H9 (cell line): ENCODE measurements around the gene SPP1. TPM values are rescaled to one million over a fixed set of nuclear protein-coding genes. Genes with fewer than 3 reads are reported as not detected.
"Not testable (repeated sequence)": the region's sequence is repeated elsewhere in the genome, so short reads cannot be mapped to it uniquely, and the experiment has no call there.

ENCODE experiments used
- DNase-seq: peaks from one replicate; pipeline ENCODE4 v3.0.0-alpha.2; 2017
- H2AFZ ChIP-seq: one replicate; pipeline ENCODE4 v1.6.1; 2013; ENCODE audit warnings: mild to moderate bottlenecking, low read length, control low read depth, moderate library complexity
- H2AK5ac ChIP-seq: 2 replicates; pipeline ENCODE4 v1.6.1; 2013; ENCODE audit warnings: low read length, control low read depth, mixed read lengths; ENCODE audit not compliant: insufficient read length
- H2BK120ac ChIP-seq: one replicate; pipeline ENCODE4 v1.6.1; 2013; ENCODE audit warnings: low read depth, mild to moderate bottlenecking, low read length, control low read depth, inconsistent platforms; ENCODE audit not compliant: poor library complexity, severe bottlenecking
- H2BK12ac ChIP-seq: 2 replicates; pipeline ENCODE4 v1.6.1; 2013; ENCODE audit warnings: low read length, control low read depth, mixed read lengths, low read depth; ENCODE audit not compliant: insufficient read length
- H2BK15ac ChIP-seq: 2 replicates; pipeline ENCODE4 v1.6.1; 2013; ENCODE audit warnings: low read depth, low read length, control low read depth
- H2BK20ac ChIP-seq: one replicate; pipeline ENCODE4 v1.6.1; 2013; ENCODE audit warnings: low read depth, mild to moderate bottlenecking, low read length, control low read depth, inconsistent platforms; ENCODE audit not compliant: poor library complexity, severe bottlenecking
- H2BK5ac ChIP-seq: 2 replicates; pipeline ENCODE4 v1.6.1; 2013; ENCODE audit warnings: low read length, control low read depth, mixed read lengths; ENCODE audit not compliant: insufficient read length
- H3K14ac ChIP-seq: 2 replicates; pipeline ENCODE4 v1.6.1; 2013; ENCODE audit warnings: low read length, control low read depth; ENCODE audit not compliant: insufficient read depth
- H3K18ac ChIP-seq: 2 replicates; pipeline ENCODE4 v1.6.1; 2013; ENCODE audit warnings: low read depth, mild to moderate bottlenecking, mixed read lengths, low read length, control low read depth; ENCODE audit not compliant: insufficient read length
- H3K23ac ChIP-seq: 2 replicates; pipeline ENCODE4 v1.6.1; 2013; ENCODE audit warnings: low read length, control low read depth, mixed read lengths, low read depth; ENCODE audit not compliant: insufficient read length
- H3K23me2 ChIP-seq: 2 replicates; pipeline ENCODE4 v1.6.1; 2013; ENCODE audit warnings: low read depth, mild to moderate bottlenecking, mixed read lengths, low read length, control low read depth; ENCODE audit not compliant: insufficient read length, poor library complexity, severe bottlenecking
- H3K27ac ChIP-seq: 2 replicates; pipeline ENCODE4 v1.5.1; 2013; ENCODE audit warnings: low read length, control low read depth, mixed read lengths, low read depth; ENCODE audit not compliant: insufficient read length
- H3K27me3 ChIP-seq: 2 replicates; pipeline ENCODE4 v1.6.1; 2013; ENCODE audit warnings: low read length, control low read depth, inconsistent platforms; ENCODE audit not compliant: insufficient read depth
- H3K4ac ChIP-seq: 2 replicates; pipeline ENCODE4 v1.6.1; 2013; ENCODE audit warnings: low read depth, mild to moderate bottlenecking, control low read depth, inconsistent platforms, low read length, moderate library complexity
- H3K4me1 ChIP-seq: 2 replicates; pipeline ENCODE4 v1.6.1; 2013; ENCODE audit warnings: low read length, control low read depth, inconsistent platforms; ENCODE audit not compliant: insufficient read depth
- H3K4me2 ChIP-seq: 2 replicates; pipeline ENCODE4 v1.6.1; 2013; ENCODE audit warnings: low read length, control low read depth, mixed read lengths; ENCODE audit not compliant: insufficient read length, insufficient read depth
- H3K56ac ChIP-seq: 2 replicates; pipeline ENCODE4 v1.6.1; 2013; ENCODE audit warnings: low read depth, mild to moderate bottlenecking, mixed read lengths, low read length, control low read depth; ENCODE audit not compliant: insufficient read length
- H3K79me1 ChIP-seq: 2 replicates; pipeline ENCODE4 v1.6.1; 2013; ENCODE audit warnings: low read depth, mild to moderate bottlenecking, moderate library complexity, low read length, control low read depth, inconsistent platforms; ENCODE audit not compliant: insufficient read depth, poor library complexity, severe bottlenecking
- H3K79me2 ChIP-seq: 2 replicates; pipeline ENCODE4 v1.6.1; 2013; ENCODE audit warnings: low read length, control low read depth, inconsistent platforms; ENCODE audit not compliant: insufficient read depth
- H3K9ac ChIP-seq: 2 replicates; pipeline ENCODE4 v1.6.1; 2013; ENCODE audit warnings: low read length, control low read depth, mixed read lengths; ENCODE audit not compliant: insufficient read length; ENCODE audit errors: extremely low read depth
- H3K9me3 ChIP-seq: one replicate; pipeline ENCODE4 v1.6.1; 2013; ENCODE audit warnings: low read depth, low read length, inconsistent platforms; ENCODE audit not compliant: control insufficient read depth
- H3T11ph ChIP-seq: one replicate; pipeline ENCODE4 v1.6.1; 2013; ENCODE audit warnings: mild to moderate bottlenecking, low read length, control low read depth, inconsistent platforms
- H4K20me1 ChIP-seq: one replicate; pipeline ENCODE4 v1.6.1; 2013; ENCODE audit not compliant: control insufficient read depth, insufficient read length, insufficient read depth
- H4K5ac ChIP-seq: 2 replicates; pipeline ENCODE4 v1.6.1; 2013; ENCODE audit warnings: low read depth, mild to moderate bottlenecking, mixed read lengths, low read length, control low read depth; ENCODE audit not compliant: insufficient read length
- H4K8ac ChIP-seq: replicated peaks from 2 replicates; pipeline ENCODE4 v1.6.1; 2013; ENCODE audit warnings: low read length, control low read depth, mixed read lengths, low read depth; ENCODE audit not compliant: insufficient read length
- H4K91ac ChIP-seq: 2 replicates; pipeline ENCODE4 v1.6.1; 2013; ENCODE audit warnings: low read depth, mild to moderate bottlenecking, moderate library complexity, mixed read lengths, low read length, control low read depth; ENCODE audit not compliant: insufficient read length
- H3K27ac Mint-ChIP-seq, 3 experiments: 2 replicates in 2 of 3; 3 replicates in 1 of 3; pipeline ENCODE4 v1.8.0; 2020 to 2021; ENCODE audit warnings: mixed read lengths in 3 of 3, mild to moderate bottlenecking in 1 of 3, moderate library complexity in 1 of 3
- H3K27me3 Mint-ChIP-seq: 2 replicates; pipeline ENCODE4 v1.8.0; 2021; ENCODE audit warnings: low read depth, mild to moderate bottlenecking, moderate library complexity, mixed read lengths
- H3K36me3 Mint-ChIP-seq, 3 experiments: 2 replicates in 2 of 3; 3 replicates in 1 of 3; pipeline ENCODE4 v1.8.0; 2020 to 2021; ENCODE audit warnings: low read depth in 3 of 3, mixed read lengths in 3 of 3; ENCODE audit not compliant: insufficient read depth in 1 of 3
- H3K4me1 Mint-ChIP-seq, 2 experiments: 2 replicates each; pipeline ENCODE4 v1.8.0; 2020; ENCODE audit warnings: mixed read lengths in 2 of 2
- H3K4me3 Mint-ChIP-seq, 2 experiments: 2 replicates in 1 of 2; 3 replicates in 1 of 2; pipeline ENCODE4 v1.8.0; 2020 to 2021; ENCODE audit warnings: mild to moderate bottlenecking in 2 of 2, mixed read lengths in 2 of 2, moderate library complexity in 1 of 2
- H3K9me3 Mint-ChIP-seq, 2 experiments: 2 replicates in 1 of 2; 3 replicates in 1 of 2; pipeline ENCODE4 v1.8.0; 2020; ENCODE audit warnings: mild to moderate bottlenecking in 2 of 2, mixed read lengths in 2 of 2, moderate library complexity in 1 of 2
- WGBS: extraction: QIAGEN DNeasy Blood & Tissue Kit; methylation state at CpG from one replicate; pipeline ENCODE4 v1.1.7; 2013; ENCODE audit warnings: missing lambda C conversion rate, low lambda C conversion rate, mixed read lengths; ENCODE audit not compliant: insufficient read length; ENCODE audit errors: extremely low coverage; 5-methylcytosine and 5-hydroxymethylcytosine counted together
- total RNA-seq: library from RNA; stranded (reverse); gene quantifications from 2 replicates; pipeline ENCODE4 v1.2.1, GENCODE V29; 2021
- TF ChIP-seq, protein P1 (sequence below): fragments of 200-600 bp; sonication (generic); conservative IDR thresholded peaks from 3 replicates; pipeline ENCODE4 v1.8.0; 2021; ENCODE audit warnings: antibody characterized with exemption, mild to moderate bottlenecking

The SPP1 gene
- total RNA-seq, 1 experiment from 2014 or later, result 13.2 TPM

- no peaks in the 10 kb centered on the region for H3K23me2 ChIP-seq
- H3K79me1 ChIP-seq, result peaks cover 2% of the 10 kb centered on the region
- no peak overlapping the region for H3T11ph ChIP-seq
- peaks cover 5% of the 10 kb centered on the region for H3K9me3 ChIP-seq
- H3K9ac ChIP-seq, result no peak overlapping the region
- no peak overlapping the region for H2BK120ac ChIP-seq
- H4K8ac ChIP-seq, result no peak overlapping the region
- no peak overlapping the region for H3K56ac ChIP-seq
- Mint-ChIP-seq H3K4me3 (no peak overlapping the region), H3K4me1 (peaks cover 12 to 15% of the 10 kb centered on the region in 2 experiments), H3K27me3 (peaks cover 2% of the 10 kb centered on the region; the same call in 1 of the 2 replicates), H3K36me3 (peaks cover 48 to 81% (median 61%) of the 10 kb centered on the region in 3 experiments), H3K9me3 (peaks cover 26 to 28% of the 10 kb centered on the region in 2 experiments), H3K27ac (no peak overlapping the region)
- H2BK20ac ChIP-seq, result no peak overlapping the region
- no peaks in the 10 kb centered on the region for H3K4me1 ChIP-seq
- no peak overlapping the region for H3K27ac ChIP-seq
- H4K20me1 ChIP-seq, result no peaks in the 10 kb centered on the region
- no peak overlapping the region for H2AK5ac ChIP-seq
- H2BK15ac ChIP-seq, result no peak overlapping the region
- H3K79me2 ChIP-seq, result no peaks in the 10 kb centered on the region; the same call in 1 of the 2 replicates
- DNase-seq, result no peak
- no peak overlapping the region for H3K23ac ChIP-seq
- H3K27me3 ChIP-seq, result no peaks in the 10 kb centered on the region
- no peak overlapping the region for H3K4ac ChIP-seq
- no peak overlapping the region for H3K18ac ChIP-seq
- no peak overlapping the region for H3K4me2 ChIP-seq
- H2AFZ ChIP-seq, result no peak overlapping the region
- H3K14ac ChIP-seq, result no peak overlapping the region
- no peak overlapping the region for H4K5ac ChIP-seq
- no peak overlapping the region for H4K91ac ChIP-seq
- TF ChIP-seq, protein P1, sequence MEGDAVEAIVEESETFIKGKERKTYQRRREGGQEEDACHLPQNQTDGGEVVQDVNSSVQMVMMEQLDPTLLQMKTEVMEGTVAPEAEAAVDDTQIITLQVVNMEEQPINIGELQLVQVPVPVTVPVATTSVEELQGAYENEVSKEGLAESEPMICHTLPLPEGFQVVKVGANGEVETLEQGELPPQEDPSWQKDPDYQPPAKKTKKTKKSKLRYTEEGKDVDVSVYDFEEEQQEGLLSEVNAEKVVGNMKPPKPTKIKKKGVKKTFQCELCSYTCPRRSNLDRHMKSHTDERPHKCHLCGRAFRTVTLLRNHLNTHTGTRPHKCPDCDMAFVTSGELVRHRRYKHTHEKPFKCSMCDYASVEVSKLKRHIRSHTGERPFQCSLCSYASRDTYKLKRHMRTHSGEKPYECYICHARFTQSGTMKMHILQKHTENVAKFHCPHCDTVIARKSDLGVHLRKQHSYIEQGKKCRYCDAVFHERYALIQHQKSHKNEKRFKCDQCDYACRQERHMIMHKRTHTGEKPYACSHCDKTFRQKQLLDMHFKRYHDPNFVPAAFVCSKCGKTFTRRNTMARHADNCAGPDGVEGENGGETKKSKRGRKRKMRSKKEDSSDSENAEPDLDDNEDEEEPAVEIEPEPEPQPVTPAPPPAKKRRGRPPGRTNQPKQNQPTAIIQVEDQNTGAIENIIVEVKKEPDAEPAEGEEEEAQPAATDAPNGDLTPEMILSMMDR, result no peak
- no peak overlapping the region for H2BK5ac ChIP-seq
- no peak overlapping the region for H2BK12ac ChIP-seq
Measured at GRCh38 chr4:88022289-88022688, 46.8 kb downstream of the SPP1 start.

- H3K27me3 ChIP-seq, H2AFZ ChIP-seq, H4K8ac ChIP-seq, H3K9me3 ChIP-seq, H4K91ac ChIP-seq, H3K23ac ChIP-seq, H2BK12ac ChIP-seq, H3K4ac ChIP-seq, H3K79me1 ChIP-seq, DNase-seq, H2BK120ac ChIP-seq, H3K79me2 ChIP-seq, H3K18ac ChIP-seq, H3K27me3 Mint-ChIP-seq, H3T11ph ChIP-seq, H3K4me3 Mint-ChIP-seq, H2AK5ac ChIP-seq, H2BK15ac ChIP-seq, H2BK5ac ChIP-seq, H3K27ac ChIP-seq, H3K4me2 ChIP-seq, H3K9ac ChIP-seq, H4K20me1 ChIP-seq, H3K14ac ChIP-seq, H2BK20ac ChIP-seq, H3K23me2 ChIP-seq, H3K27ac Mint-ChIP-seq, H3K4me1 ChIP-seq, H4K5ac ChIP-seq, H3K56ac ChIP-seq: not testable (repeated sequence)
- peaks cover 53 to 85% (median 80%) of the 10 kb centered on the region in 3 experiments for H3K36me3 Mint-ChIP-seq
- no CpG with 5 or more reads among the region's 6 CpGs for WGBS
- H3K9me3 Mint-ChIP-seq, result peaks cover 26 to 28% of the 10 kb centered on the region in 2 experiments
- H3K4me1 Mint-ChIP-seq, result peaks cover 4 to 10% of the 10 kb centered on the region in 2 experiments; a peak in 3 of 4 replicates
Measured at GRCh38 chr4:88025868-88026661, 50.6 kb downstream of the SPP1 start.
